ENCODE results near the gene IGSF9.
A peak's percentile ranks its signal among the peaks of the same experiment; 100 is the strongest.

IGSF9 gene

GRCh38 chr1:159931795-159932173 is 13.6 kb downstream of the IGSF9 start:
- DNase-seq, result no peak

DNA sequence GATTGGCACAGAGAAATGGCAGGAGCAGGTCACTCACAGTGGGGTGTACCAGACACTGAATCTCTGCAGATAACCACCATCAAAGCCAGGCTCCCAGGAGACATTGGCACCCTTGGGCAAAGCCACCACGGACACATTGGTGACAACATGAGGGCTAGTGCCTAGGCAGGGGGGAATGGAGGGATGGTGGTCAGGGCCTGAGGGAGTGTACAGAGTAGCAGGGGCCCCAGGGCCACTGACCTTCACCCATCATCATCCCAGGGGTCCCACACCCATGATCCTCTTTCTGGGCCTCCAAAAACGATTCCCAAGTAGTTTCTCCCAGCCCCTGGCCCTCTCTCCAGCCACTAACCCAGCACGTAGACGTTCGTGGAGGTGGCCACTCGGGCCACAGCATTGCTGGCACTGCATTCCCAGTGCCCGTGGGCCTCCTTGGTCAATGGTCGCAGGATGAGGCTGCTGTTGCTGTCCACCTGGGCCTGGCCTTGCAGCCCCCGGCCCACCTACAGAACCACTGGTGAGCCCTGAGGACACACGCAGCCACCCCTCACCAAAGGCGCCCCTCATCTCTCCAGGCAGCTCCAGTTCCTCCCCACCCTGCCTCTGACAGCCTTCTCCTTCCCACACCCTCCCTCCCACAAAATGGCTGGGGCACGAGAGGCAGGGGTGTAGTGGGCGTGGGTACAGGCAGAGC is 14.2 kb downstream of the IGSF9 start:
- DNase-seq, result no peak

GRCh38 chr1:159930634-159931033 is 14.8 kb downstream of the IGSF9 start:
- no peak for DNase-seq

DNA sequence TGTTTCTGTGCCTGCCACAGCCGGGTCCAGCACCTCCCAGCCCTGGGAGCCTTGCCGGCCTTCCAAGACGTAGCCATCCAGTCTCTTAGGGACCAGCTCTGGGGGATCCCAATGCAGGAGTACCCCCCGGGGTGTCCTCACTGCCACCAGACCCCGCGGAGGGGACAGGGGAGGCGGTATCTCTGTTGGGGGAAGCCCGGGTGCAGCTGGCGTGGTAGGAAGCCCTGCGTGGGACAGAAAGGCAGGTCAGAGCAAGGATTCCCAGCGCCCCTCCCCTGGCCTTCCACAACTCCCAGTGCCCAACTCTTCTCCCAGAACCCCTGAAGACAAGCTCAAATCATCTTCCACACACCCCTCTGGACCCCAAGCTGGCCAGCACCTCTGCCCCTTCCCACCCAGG is 15.2 kb downstream of the IGSF9 start:
- no peak for DNase-seq

- DNase-seq, result no peak
Observed at GRCh38 chr1:159929155-159930051, 16.0 kb downstream of the IGSF9 start.

DNA sequence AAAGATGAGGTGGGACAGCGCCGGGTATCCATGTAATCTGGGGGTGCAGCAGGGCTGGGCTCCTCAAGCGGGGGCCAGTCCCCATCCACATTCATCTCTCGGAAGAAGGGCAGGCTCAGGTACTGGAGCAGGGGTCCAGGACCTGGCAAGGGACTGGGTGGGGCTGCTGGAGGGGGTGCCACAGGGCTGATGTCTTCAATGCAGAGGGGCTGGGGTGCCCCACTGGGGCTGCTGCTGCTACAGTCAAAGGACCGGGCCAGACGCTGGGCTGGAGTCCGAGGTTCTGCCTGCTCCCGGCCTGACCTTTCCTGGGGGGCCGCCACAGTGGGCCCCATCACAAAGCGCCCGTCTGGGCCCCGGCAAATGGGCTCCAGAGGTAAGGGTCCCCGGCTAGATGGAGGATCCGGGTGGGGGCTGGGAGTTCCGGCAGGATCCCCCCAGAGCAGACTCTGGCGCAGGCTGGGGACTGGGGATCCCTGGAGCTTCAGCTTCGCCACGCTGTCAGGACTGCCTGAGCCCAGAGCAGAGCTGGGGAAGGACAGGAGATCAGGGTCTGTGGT is 16.8 kb downstream of the IGSF9 start:
- DNase-seq, result no peak

- no peak for DNase-seq
Observed at GRCh38 chr1:159927849-159928431, 17.5 kb downstream of the IGSF9 start.

DNA sequence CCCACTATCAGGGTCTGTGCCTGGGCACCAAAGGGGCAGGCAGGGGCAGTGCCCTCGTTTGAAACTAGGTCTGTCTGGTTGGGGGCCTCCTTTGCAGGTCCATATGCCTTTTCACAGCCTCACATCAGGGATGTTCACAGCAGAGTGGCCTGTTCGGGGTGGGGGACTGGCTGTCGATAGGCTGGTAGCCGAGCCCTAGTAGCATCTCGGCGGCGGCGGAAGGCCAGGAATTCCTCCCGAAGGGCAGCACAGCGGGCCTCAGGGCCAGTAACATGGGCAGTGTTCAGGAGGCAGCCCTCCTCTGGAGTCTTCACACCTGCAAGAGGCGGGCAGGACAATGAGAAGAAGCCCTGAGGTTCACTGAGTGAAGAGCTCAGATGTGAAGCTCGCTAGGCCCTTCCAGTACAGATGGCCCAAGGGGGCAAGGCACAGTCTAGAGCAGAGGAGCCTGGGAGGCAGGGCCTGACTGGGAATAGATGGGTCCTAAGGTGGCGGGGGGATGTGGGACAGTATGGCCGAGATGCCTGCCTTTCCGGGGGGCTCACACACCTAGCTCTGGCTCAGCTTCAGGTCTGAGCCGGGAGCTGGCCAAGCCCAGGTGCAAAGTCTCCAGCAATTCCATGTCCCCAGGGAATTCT is 18.1 kb downstream of the IGSF9 start:
- no peak for DNase-seq

GRCh38 chr1:159925719-159926078 is 19.7 kb downstream of the IGSF9 start:
- no peak for DNase-seq

DNA sequence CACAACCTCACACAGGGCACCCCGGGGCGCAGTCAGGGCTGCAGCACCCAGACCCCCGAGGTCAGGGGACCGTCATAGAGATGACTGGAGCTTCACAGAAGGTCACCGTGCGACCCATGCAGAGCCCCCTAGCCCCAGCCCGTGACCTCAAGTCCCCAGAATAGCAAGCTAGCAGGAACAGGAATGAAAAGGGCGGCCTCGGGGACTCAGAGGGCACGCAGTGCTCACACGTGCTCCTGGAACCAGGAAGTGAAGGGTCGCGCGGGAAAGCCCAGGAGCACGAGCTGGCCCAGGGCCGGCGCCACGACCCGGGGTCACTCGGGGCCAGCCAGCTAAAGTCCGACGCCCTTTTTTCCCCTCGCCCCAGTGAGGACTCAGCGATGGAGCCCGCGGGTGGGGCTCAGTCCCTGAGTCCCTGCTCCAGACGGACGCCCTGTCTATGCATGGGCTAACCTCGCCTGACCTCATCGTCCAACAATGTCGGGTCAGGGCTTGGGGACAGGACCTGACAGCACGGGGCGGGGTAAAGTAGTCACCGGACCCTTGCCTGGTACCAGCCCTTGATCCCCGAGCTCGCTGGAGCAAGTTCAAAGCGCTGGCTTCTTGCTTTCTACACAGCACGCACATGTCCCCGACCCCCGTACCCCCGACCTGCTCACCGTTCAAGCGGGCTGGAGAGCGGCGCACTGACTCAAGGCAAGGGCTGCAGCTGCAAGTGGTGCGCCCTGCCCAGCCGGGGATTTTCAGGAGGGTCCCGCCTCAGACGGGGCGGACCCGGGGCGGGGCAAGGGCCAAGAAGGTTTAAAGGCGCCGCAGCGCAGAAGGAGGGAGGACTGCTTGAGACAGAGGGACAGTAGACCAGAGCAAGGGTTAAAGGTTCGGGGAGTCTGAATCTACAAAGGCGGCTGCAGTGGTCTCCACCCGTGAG is 20.4 kb downstream of the IGSF9 start, which contains the start of gene TAGLN2:
Gene TAGLN2 (minus strand): TSS at position 717 of the 928 bp plus-strand sequence. CDS start 4,998 bp downstream, outside the sequence.
- peak; percentile 91 for DNase-seq

- DNase-seq, result no peak
Observed at GRCh38 chr1:159924025-159924790, 21.2 kb downstream of the IGSF9 start.

- DNase-seq, result peak; percentile 70
Observed at GRCh38 chr1:159923203-159924024, 22.0 kb downstream of the IGSF9 start.

DNA sequence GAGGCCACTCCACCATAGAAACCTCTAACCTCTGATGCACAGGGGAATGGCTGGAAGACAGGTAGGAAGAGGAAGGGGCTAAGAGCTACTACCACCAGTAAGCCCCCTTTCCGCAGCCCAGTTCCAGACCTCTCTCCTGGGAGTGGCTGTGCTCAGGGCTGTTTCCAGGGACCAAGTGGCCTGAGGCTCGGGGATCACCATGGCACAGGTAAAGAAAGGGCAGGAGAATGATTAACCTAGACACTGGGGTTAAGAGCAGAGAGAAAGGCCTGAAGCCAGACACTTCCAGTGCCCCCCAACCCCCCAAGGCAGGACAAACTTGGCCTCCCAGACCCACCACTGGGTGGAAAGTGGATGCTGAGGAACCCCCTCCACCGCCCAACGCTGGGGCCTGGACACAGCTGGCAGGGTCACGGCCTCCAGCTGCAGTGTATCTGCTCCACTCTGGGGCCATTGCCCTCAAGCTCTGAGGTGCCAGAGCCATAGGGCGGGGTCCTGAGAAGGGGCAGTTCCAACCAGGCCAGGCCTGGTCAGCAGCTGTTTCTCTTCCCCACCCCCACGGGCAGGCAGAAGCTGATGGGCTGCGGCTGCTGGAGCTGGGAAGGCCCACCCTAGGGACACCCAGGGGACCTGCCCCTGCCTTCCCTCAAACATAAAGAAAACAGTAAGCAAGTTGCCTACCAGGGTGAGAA is 22.8 kb downstream of the IGSF9 start:
- no peak for DNase-seq

DNA sequence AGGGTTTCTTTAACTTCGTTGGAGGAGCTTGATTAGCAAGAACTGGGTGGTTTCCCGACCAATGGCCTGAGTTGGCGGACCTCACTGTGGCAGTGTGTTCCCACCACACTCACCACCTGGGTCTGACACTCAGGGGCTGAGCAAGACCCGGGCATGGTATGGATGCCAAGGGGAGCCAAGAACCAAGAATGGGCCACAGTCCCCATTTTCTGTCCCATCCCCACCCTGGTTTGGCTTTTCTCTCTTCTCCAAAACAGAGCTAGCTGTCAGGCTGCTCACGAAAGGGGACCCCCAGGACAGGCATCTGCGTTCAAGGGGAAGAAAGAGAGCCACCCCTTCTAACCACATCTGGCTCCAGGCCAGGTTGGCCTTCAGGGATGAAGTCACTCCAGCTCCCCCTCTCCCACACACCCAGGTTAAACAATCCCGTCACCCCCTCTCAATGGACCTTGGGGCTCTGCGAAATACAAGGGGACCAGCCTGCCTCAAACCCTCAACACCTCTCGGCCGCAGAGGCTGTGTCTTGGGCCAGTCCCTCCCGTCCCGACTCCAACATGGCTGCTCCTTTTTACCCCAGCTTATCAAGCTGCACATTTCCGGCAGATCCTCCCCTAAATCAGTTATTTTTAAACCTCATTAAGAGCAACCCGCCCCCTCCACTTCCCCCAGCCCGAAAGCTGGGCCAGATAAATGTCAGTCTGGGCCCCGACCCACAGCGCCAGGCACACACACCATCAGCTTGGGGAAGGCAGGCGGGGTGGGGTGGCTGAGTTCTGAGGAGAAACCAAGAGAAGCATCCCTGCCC is 23.5 kb downstream of the IGSF9 start:
- DNase-seq, result no peak

- DNase-seq, result no peak
Observed at GRCh38 chr1:159921251-159921650, 24.2 kb downstream of the IGSF9 start.

GRCh38 chr1:159920651-159921050 is 24.8 kb downstream of the IGSF9 start:
- no peak for DNase-seq

DNA sequence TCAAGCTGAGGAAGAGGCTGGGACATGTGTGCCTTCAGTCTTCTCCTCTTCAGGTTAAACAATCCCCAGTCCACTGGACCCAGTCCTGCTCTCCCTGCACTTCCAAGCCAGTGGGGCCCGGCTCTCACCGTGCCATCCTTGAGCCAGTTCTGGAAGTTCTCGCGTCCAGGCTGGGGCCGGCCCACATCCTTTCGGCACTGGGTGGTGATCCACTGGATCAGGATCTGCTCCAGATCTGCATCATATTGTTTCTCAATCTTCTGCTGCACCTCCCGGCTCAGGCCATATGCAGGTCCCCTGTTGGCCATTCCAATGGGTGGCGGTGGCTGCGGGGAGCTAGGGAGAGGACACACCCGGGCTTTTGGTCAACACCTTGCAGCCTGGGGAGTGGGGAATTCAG is 25.2 kb downstream of the IGSF9 start:
- DNase-seq, result no peak

GRCh38 chr1:159919236-159919865 is 26.1 kb downstream of the IGSF9 start:
- DNase-seq, result no peak
